Measurements from ENCODE around the gene SULT4A1. TPM values are rescaled to one million over a fixed set of nuclear protein-coding genes. Genes with fewer than 3 reads are reported as not detected.

Gene SULT4A1
- total and polyA plus RNA-seq, 9 of the 15 experiments (the other 6 are each of a cell fraction or from before 2014, with no cell fraction given) = 0.03 to 0.20 (median 0.09) TPM; not detected in 3

- 4% methylated on average over 9 of the region's 24 CpGs for WGBS (ENCODE audit: insufficient coverage, low coverage, missing lambda C conversion rate)
- TF ChIP-seq ATF7 (IDR thresholded peaks at IDR 0.05) (no peak), ZNF263 (CRISPR knock-in tag; IDR thresholded peaks at IDR 0.05; ENCODE audit: borderline replicate concordance) (no peak), BMI1 (IDR thresholded peaks at IDR 0.05; ENCODE audit: low read length) (no peak), MTA2 (IDR thresholded peaks at IDR 0.05; ENCODE audit: low read depth) (no peak), NR4A1 (CRISPR knock-in tag; IDR thresholded peaks at IDR 0.05) (no peak), NR4A1 (tag; IDR thresholded peaks at IDR 0.05) (no peak), MEIS2 (IDR thresholded peaks at IDR 0.05; ENCODE audit: partially characterized antibody) (no peak), ESRRA (IDR thresholded peaks at IDR 0.05; ENCODE audit: borderline replicate concordance, low read depth) (no peak), DPF2 (IDR thresholded peaks at IDR 0.05) (no peak), ZNF79 (CRISPR knock-in tag; IDR thresholded peaks at IDR 0.05; ENCODE audit: low read depth) (no peak), ZNF639 (CRISPR knock-in tag; conservative IDR thresholded peaks at IDR 0.05 in 1 of 2, IDR thresholded peaks at IDR 0.05 in 1 of 2) (no peak), CEBPG (CRISPR knock-in tag; IDR thresholded peaks at IDR 0.05) (no peak), CEBPG (tag; conservative IDR thresholded peaks at IDR 0.05 in 1 of 2, IDR thresholded peaks at IDR 0.05 in 1 of 2) (no peak), THAP12 (CRISPR knock-in tag; IDR thresholded peaks at IDR 0.05) (no peak), GMEB1 (CRISPR knock-in tag; IDR thresholded peaks at IDR 0.05) (no peak), MAZ (CRISPR knock-in tag; conservative IDR thresholded peaks at IDR 0.05 in 1 of 2, IDR thresholded peaks at IDR 0.05 in 1 of 2) (no peak), HNRNPK (IDR thresholded peaks at IDR 0.05; ENCODE audit: low read depth, low read length, poor library complexity, severe bottlenecking) (no peak)
Observed at GRCh38 chr22:43890901-43891331, 28.6 kb upstream of the SULT4A1 start.

More at GRCh38 chr22:43890901-43891331, 28.6 kb upstream of the SULT4A1 start:
- Histone ChIP-seq H2AFZ (ENCODE audit: low read depth, low read length) (no peak overlapping the region), H3K4me3 (no peak overlapping the region), H3K9me1 (ENCODE audit: control insufficient read depth, insufficient read depth, low read length) (no peaks in the 10 kb centered on the region), H3K79me2 (ENCODE audit: control insufficient read depth, insufficient read depth, low read length) (no peaks in the 10 kb centered on the region), H3K27me3 (ENCODE audit: control insufficient read depth in 2 of 2, insufficient read depth in 2 of 2, low read length in 2 of 2) (peaks cover 0 to 16% of the 10 kb centered on the region in 2 experiments; a peak in 1 of 5 replicates), H4K20me1 (replicated peaks; ENCODE audit: control insufficient read depth, insufficient read depth, low read length) (0 out of 2 replicates have a peak, but pooled peaks cover 6% of the 10 kb centered on the region), H3K9me3 (replicated peaks; ENCODE audit: control insufficient read depth, insufficient read depth, low read depth, low read length) (no peaks in the 10 kb centered on the region), H3K9ac (ENCODE audit: insufficient read depth in 1 of 2, low read depth in 2 of 2, low read length in 2 of 2) (no peak overlapping the region), H3K36me3 (ENCODE audit: control insufficient read depth, insufficient read depth, low read length) (no peaks in the 10 kb centered on the region), H3K4me2 (ENCODE audit: insufficient read depth, low read length) (no peak overlapping the region), H3K4me1 (replicated peaks in 1 of 2; ENCODE audit: control insufficient read depth in 2 of 2, insufficient read depth in 2 of 2, low read length in 2 of 2) (peaks cover 0 to 15% of the 10 kb centered on the region in 2 experiments; a peak in 1 of 5 replicates), H3K27ac (ENCODE audit: extremely low read depth, low read depth, low read length) (no peak overlapping the region)
- no peak for FAIRE-seq
- no peak for ATAC-seq
- DNase-seq (ENCODE audit: extremely low read depth in 1 of 4, low spot score in 3 of 4) = no peak
- intact Hi-C loops (cut with micrococcal nuclease) (no loop called here), in situ Hi-C loops (cut with MboI) (no loop called here)
- ChIA-PET POLR2A (no interaction called here), CTCF (ENCODE audit: low intra/inter-chr PET ratio) (no interaction called here)
- BruUV-seq (replicated peaks) = no TSS peak
